Duodenal mucosa (tissue), 2 donors: ENCODE measurements around the gene SLC10A3.
A peak's percentile ranks its signal among the peaks of the same experiment; 100 is the strongest.

Source experiments
- H3K27ac ChIP-seq: one replicate; pipeline ENCODE4 v1.7.0; 2013; ENCODE audit warnings: low read depth, low read length
- H3K27me3 ChIP-seq, 2 donors: one replicate each; pipeline ENCODE4 v1.7.0; 2013; ENCODE audit warnings: low read length in 2 of 2, control low read depth in 1 of 2; ENCODE audit not compliant: insufficient read depth in 2 of 2, control insufficient read depth in 1 of 2
- H3K36me3 ChIP-seq, 2 donors: one replicate each; pipeline ENCODE4 v1.7.0; 2013; ENCODE audit warnings: low read length in 2 of 2, control low read depth in 1 of 2; ENCODE audit not compliant: insufficient read depth in 2 of 2, control insufficient read depth in 1 of 2
- H3K4me1 ChIP-seq, 2 donors: one replicate each; pipeline ENCODE4 v1.7.0; 2013; ENCODE audit warnings: low read length in 2 of 2, control low read depth in 1 of 2; ENCODE audit not compliant: insufficient read depth in 2 of 2, control insufficient read depth in 1 of 2
- H3K4me3 ChIP-seq, 2 donors: one replicate each; pipeline ENCODE4 v1.7.0; 2013; ENCODE audit warnings: low read length in 2 of 2, low read depth in 1 of 2
- H3K9ac ChIP-seq, 2 donors: one replicate each; pipeline ENCODE4 v1.7.0; 2013; ENCODE audit warnings: low read length in 2 of 2, low read depth in 1 of 2
- H3K9me3 ChIP-seq, 2 donors: one replicate each; pipeline ENCODE4 v1.7.0; 2013; ENCODE audit warnings: low read length in 2 of 2, control low read depth in 1 of 2; ENCODE audit not compliant: control insufficient read depth in 1 of 2

The SLC10A3 gene

DNA sequence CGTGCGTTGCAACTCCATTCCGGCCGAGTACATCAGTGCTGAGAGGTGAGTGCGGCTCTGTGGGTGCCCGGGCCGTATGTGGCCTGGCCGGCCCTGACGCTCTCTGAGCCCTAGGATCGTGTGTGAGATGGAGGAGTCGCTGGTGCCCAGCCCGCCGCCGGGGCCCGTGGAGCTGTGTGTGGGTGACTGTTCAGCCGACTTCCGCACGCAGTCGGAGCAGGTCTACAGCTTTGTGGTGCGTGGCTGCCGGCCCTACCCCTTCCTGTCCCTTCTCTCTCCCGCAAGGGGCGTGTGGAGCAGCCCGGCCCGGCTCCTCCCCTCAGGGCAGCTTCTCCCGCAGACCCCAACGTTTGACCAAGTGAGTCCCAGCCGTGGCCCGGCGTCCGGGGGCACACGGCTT is 24.4 kb downstream of the SLC10A3 start:
- Histone ChIP-seq H3K9ac (no peak overlapping the region), H3K9me3 (no peaks in the 10 kb centered on the region), H3K27ac (no peak overlapping the region), H3K4me3 (no peak overlapping the region), H3K4me1 (no peaks in the 10 kb centered on the region), H3K36me3 (peaks cover 5 to 30% of the 10 kb centered on the region in 2 donors), H3K27me3 (no peaks in the 10 kb centered on the region)

DNA sequence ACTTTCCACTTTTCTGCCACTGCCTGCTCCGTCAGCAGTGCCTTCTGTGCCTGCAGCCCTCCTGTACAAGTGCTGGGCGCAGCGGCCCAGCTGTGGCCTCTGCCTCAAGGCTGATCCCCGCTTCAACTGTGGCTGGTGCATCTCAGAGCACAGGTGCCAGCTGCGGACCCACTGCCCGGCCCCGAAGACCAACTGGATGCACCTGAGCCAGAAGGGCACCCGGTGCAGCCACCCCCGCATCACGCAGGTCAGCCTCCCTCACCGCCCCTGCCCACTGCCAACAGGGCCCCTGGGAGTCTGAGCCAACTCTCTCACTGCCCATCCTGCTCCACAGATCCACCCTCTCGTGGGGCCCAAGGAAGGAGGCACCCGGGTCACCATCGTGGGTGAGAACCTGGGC is 24.8 kb downstream of the SLC10A3 start:
- Histone ChIP-seq H3K9me3 (no peaks in the 10 kb centered on the region), H3K4me1 (no peaks in the 10 kb centered on the region), H3K36me3 (peaks cover 5 to 26% of the 10 kb centered on the region in 2 donors), H3K27me3 (no peaks in the 10 kb centered on the region), H3K9ac (no peak overlapping the region), H3K27ac (no peak overlapping the region), H3K4me3 (no peak overlapping the region)

DNA sequence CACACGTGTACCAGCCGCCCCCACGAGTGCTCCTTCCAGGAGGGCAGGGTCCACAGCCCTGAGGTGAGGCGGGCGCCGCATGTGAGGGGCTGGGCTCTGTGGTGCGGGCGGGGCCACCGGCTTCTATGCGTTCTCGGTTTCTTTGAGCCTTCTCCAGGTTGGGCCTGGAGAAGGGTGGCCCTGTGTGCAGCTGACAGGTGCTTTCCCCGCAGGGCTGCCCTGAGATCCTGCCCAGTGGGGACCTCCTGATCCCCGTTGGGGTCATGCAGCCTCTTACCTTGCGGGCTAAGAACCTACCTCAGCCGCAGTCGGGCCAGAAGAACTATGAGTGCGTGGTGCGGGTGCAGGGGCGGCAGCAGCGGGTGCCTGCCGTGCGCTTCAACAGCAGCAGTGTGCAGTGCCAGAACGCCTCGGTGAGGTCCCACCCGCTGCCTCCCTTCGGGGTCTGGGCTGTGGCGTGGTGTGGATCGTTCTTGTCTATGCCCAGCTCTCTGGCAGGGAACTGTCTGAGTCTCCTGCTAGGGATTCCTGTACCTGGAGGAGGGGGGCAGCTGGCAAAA is 25.5 kb downstream of the SLC10A3 start:
- H3K4me3 ChIP-seq, result no peak overlapping the region
- no peaks in the 10 kb centered on the region for H3K27me3 ChIP-seq
- H3K9ac ChIP-seq, result no peak overlapping the region
- no peak overlapping the region for H3K27ac ChIP-seq
- H3K4me1 ChIP-seq, result no peaks in the 10 kb centered on the region
- H3K36me3 ChIP-seq, result peaks cover 5 to 22% of the 10 kb centered on the region in 2 donors
- no peaks in the 10 kb centered on the region for H3K9me3 ChIP-seq

DNA sequence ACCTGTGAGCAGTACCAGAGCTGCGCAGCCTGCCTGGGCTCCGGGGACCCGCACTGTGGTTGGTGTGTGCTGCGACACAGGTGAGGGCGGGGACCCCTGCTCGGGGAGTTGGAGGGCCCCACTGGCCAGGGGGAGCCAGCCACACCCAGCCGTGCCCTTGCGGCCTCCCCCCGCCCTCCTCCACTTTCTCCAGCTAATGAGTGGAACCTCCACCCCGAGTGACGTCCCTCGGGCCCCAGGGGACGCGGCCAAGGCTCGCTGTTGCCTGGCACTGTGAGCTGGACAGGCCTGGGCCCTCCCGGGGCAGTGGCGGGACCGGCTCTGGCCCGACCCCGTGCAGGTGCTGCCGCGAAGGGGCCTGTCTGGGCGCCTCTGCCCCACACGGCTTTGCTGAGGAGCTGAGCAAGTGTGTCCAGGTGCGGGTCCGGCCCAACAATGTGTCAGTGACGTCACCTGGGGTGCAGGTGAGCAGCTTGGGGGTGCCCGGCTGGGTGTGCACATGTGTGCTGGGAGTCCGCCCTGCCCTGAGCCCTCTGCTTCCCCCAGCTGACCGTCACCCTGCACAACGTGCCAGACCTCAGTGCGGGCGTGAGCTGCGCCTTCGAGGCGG is 26.7 kb downstream of the SLC10A3 start:
- peaks cover 6 to 8% of the 10 kb centered on the region in 2 donors for H3K4me1 ChIP-seq

DNA sequence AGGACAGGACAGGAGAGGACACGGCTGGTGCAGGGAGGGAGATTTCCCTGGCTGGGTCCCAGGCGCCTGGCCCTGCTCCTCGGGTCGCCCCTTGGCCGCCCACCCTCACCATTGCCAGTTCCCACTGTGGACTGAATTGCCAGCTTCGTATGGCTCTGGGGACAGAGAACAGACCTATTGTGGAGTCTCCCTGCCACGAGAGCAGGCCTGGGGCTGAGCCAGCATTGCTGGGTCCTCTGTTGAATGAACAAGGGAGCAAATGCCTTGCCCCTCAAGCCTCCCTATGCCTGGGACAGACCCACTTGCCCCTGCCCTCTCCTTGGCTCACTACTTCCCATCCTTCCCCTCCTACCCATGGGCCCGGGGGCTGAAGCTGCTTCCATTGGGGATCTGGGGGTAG is 28.0 kb downstream of the SLC10A3 start:
- no peaks in the 10 kb centered on the region for H3K9me3 ChIP-seq
- H3K36me3 ChIP-seq, result peaks cover 5 to 19% of the 10 kb centered on the region in 2 donors
- no peak overlapping the region for H3K27ac ChIP-seq
- H3K27me3 ChIP-seq, result no peaks in the 10 kb centered on the region
- H3K9ac ChIP-seq, result no peak overlapping the region
- no peak overlapping the region for H3K4me3 ChIP-seq
- H3K4me1 ChIP-seq, result peaks cover 6 to 8% of the 10 kb centered on the region in 2 donors

More for the DNA sequence above, 26.7 kb downstream of the SLC10A3 start:
- Histone ChIP-seq H3K27ac (no peak overlapping the region), H3K4me3 (no peak overlapping the region), H3K9me3 (no peaks in the 10 kb centered on the region), H3K36me3 (peaks cover 5 to 19% of the 10 kb centered on the region in 2 donors), H3K9ac (no peak overlapping the region), H3K27me3 (no peaks in the 10 kb centered on the region)

DNA sequence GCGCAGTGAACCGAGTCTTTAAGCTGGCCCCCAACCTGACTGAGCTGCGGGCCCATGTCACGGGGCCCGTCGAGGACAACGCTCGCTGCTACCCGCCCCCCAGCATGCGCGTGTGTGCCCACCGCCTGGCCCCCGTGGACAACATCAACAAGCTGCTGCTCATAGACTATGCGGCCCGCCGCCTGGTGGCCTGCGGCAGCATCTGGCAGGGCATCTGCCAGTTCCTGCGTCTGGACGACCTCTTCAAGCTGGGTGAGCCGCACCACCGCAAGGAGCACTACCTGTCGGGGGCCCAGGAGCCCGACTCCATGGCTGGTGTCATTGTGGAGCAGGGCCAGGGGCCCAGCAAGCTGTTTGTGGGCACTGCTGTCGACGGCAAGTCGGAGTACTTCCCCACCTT is 30.1 kb downstream of the SLC10A3 start:
- H3K36me3 ChIP-seq, result peaks cover 5 to 7% of the 10 kb centered on the region in 2 donors
- no peak overlapping the region for H3K9ac ChIP-seq
- no peaks in the 10 kb centered on the region for H3K9me3 ChIP-seq
- peaks cover 6 to 8% of the 10 kb centered on the region in 2 donors for H3K4me1 ChIP-seq
- H3K27me3 ChIP-seq, result no peaks in the 10 kb centered on the region
- no peak overlapping the region for H3K4me3 ChIP-seq
- H3K27ac ChIP-seq, result no peak overlapping the region

DNA sequence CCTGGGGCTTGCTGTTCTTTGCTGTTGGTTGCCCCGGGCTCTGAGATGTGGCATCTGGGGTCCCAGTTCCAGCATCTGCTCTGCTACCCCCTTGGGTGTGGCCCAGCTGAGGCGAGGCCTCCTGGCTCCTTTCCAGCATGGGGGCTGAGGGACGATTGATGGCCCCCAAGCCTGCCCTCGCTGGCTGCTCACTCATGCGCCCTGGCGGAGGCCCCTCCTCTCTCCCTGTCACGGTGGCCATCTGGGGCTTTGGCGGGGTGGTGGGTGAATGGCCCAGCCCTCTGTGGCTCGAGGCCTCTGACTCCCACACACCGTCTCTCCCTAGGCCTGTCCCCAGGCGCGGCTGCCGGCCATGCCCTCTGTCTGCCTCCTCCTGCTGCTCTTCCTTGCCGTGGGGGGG is 30.6 kb downstream of the SLC10A3 start:
- H3K4me3 ChIP-seq, result peak overlapping the region in 1 of 2 donors; percentile 60

DNA sequence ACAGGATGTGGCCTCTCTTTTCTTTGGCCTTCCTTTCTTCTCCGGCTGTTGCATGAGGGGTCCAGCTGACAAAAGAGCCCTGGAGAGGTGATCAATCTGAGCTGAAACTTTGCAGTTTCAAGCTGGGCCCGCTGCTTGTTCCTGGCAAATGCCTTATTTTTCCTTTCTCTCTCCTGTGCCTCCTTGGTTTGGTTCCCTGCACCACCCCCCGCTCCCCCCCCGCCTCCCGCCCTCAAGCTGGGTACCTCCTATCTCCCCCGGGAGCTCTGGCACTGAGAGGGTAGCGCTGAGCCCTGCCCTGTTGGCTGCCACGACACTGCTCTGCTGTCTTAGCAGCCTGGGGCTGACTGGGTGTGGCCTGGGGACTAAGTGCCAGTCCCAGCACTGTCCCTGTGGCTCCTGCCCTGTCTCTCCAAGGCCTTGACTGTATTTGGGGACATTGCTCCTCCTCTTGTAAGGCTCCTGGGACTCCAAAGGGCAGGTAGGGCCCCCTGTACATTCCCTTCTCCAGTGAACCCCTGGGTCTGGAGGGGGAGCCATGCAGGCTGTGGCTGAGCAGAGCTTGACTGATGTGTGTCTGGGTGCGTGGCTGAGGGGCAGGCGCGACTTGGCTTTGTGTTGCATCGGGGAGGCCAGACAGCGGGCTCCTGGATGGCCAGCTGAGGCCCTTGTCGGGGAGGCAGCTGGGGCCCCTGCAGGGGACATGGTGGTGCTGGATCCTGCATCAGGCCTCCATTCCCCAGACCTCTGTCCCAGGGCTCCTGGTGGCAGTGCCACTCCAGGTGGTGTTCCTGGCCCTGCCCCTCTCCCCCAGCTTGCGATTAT is 31.3 kb downstream of the SLC10A3 start:
- H3K27me3 ChIP-seq, result no peaks in the 10 kb centered on the region
- H3K9ac ChIP-seq, result peak overlapping the region; percentile 43 to 51
- H3K27ac ChIP-seq, result no peak overlapping the region
- H3K4me3 ChIP-seq, result peak overlapping the region; percentile 60 to 64
- H3K9me3 ChIP-seq, result no peaks in the 10 kb centered on the region
- H3K36me3 ChIP-seq, result peaks cover 3 to 5% of the 10 kb centered on the region in 2 donors
- peaks cover 6 to 8% of the 10 kb centered on the region in 2 donors for H3K4me1 ChIP-seq

More for the DNA sequence above, 30.6 kb downstream of the SLC10A3 start:
- Histone ChIP-seq H3K36me3 (peaks cover 5 to 7% of the 10 kb centered on the region in 2 donors), H3K27ac (no peak overlapping the region), H3K9me3 (no peaks in the 10 kb centered on the region), H3K9ac (peak overlapping the region in 1 of 2 donors; percentile 43), H3K27me3 (no peaks in the 10 kb centered on the region), H3K4me1 (peaks cover 6 to 8% of the 10 kb centered on the region in 2 donors)

DNA sequence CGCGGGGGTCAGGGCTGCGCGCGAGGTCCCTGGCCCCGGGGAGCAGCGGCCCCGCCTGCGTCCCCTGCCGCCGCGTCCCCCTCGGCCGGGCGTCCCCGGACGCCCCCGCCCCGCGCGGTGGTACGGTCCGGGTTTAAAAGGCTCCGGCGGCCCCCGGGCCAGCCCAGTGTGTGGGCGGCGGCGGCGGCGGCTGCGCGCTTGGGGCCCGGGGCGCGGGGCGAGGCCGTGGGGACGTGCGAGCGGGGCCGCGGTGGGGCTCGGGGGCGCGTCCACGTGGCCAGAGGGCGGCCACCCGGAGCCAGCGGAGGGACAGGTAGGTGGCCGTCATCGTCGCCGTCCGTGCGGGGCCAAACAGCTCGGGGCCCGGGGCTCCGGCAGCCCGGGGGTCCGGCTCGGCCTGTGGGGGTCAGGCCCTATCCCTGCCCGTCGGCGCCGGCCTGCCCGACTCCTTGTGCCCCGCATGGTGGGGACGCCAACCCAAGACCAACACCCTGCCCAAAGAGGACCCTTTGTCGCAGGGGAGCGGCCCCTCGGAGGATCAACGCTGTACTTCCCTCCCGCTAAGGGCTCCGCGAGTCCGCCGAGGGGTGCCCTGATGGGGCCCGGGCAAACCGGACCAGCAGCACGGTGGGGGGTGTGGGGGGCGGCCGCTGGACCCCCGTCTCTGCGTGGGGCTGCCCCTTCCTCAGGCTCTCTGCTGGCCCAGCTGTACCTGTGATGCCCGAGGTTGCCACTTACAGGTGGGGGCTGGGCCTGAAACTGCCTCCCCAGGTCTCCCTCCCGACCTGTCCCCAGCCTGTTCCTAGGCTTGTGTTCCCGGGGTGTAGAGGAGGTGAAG is 32.1 kb downstream of the SLC10A3 start, which contains the start of gene PLXNA3:
Gene PLXNA3, plus strand, starts transcription at position 166 of the 838 bp plus-strand sequence. CDS start 1,903 bp downstream, outside the sequence.
- Histone ChIP-seq H3K9ac (peak within 1 kb of the TSS; percentile 43 to 51), H3K27ac (peak within 1 kb of the TSS; percentile 32), H3K9me3 (no peaks in the 10 kb centered on the region), H3K4me3 (peak within 1 kb of the TSS; percentile 60 to 64), H3K27me3 (no peaks in the 10 kb centered on the region), H3K36me3 (peaks cover 3 to 5% of the 10 kb centered on the region in 2 donors), H3K4me1 (peaks cover 6 to 8% of the 10 kb centered on the region in 2 donors)
